Fibroblast of the aortic adventitia (primary cell): ENCODE measurements around the gene GPD2. TPM values are rescaled to one million over a fixed set of nuclear protein-coding genes. Genes with fewer than 3 reads are reported as not detected.
A peak's percentile ranks its signal among the peaks of the same experiment; 100 is the strongest.

Experiments used
- DNase-seq: peaks from one replicate; pipeline ENCODE4 v3.0.0-alpha.2; 2010; ENCODE audit warnings: low read depth
- H3K4me3 ChIP-seq: 2 replicates; pipeline ENCODE4 v1.5.1; 2011; ENCODE audit warnings: low read depth, mild to moderate bottlenecking, control low read depth, low read length, moderate library complexity
- total RNA-seq: library from RNA; depleted of rRNA; stranded (reverse); fragments of >200 nt; gene quantifications from 2 replicates; pipeline ENCODE4 v1.2.3, GENCODE V29; 2012; ENCODE audit warnings: low replicate concordance
- TF ChIP-seq, protein P1 (sequence below): IDR thresholded peaks from 2 replicates; pipeline ENCODE4 v1.5.1; 2011; ENCODE audit warnings: mild to moderate bottlenecking, low read length, control low read depth, inconsistent platforms; ENCODE audit not compliant: insufficient read depth

The GPD2 gene
- total RNA-seq, 1 donor: 89.7 TPM

DNA sequence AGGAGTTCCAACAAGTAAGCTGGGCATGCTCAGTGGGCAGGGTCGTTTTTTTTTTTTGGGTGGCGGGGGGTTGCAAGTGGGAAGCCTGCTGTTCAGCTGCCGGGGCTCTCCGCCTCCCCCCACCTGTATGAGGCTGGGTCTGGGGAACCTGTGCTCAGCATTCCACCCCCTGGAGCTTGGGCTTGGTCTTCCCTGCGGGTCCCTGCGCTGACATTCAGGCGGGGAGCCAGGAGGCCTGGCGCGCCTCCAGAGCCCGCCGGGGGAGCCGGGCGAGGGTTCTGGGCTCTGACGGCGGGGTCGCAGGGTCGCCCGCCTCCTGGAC is 822 bp upstream of the GPD2 start:
- DNase-seq: no peak
- TF ChIP-seq, protein P1, sequence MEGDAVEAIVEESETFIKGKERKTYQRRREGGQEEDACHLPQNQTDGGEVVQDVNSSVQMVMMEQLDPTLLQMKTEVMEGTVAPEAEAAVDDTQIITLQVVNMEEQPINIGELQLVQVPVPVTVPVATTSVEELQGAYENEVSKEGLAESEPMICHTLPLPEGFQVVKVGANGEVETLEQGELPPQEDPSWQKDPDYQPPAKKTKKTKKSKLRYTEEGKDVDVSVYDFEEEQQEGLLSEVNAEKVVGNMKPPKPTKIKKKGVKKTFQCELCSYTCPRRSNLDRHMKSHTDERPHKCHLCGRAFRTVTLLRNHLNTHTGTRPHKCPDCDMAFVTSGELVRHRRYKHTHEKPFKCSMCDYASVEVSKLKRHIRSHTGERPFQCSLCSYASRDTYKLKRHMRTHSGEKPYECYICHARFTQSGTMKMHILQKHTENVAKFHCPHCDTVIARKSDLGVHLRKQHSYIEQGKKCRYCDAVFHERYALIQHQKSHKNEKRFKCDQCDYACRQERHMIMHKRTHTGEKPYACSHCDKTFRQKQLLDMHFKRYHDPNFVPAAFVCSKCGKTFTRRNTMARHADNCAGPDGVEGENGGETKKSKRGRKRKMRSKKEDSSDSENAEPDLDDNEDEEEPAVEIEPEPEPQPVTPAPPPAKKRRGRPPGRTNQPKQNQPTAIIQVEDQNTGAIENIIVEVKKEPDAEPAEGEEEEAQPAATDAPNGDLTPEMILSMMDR: no peak
- H3K4me3 ChIP-seq: peak overlapping the region; percentile 76

DNA sequence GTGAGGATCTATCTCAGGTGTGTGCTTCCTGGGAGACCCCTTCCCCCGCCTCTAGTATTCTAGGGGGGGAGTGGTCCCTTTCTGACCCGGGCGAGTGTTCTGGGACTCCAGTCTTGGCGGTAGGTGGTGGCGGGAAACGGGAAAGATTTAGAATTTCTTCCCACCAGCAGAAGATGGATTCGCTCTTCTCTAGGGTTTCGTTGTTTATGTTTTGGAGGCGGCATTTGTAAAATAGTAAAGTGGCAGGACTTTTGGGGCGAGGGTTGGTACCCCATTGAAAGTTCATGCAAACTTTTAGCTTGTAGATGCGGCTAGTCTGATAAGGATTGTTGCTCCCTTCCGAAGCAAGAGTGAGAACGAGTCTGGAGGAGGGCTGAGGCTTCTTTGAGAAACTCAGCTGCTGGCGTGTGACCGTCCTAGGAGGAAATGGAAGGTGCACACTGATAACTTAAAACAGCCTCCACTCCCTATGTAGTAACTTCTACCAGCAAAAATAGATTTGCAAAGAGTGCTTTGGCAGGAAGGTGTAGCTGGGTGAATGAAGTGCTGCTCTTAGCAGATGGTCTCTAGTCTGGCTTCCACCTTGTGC is 412 bp downstream of the GPD2 start:
- peak overlapping the region; percentile 76 for H3K4me3 ChIP-seq
- DNase-seq: peak; percentile 39
- TF ChIP-seq, protein P1: no peak

DNA sequence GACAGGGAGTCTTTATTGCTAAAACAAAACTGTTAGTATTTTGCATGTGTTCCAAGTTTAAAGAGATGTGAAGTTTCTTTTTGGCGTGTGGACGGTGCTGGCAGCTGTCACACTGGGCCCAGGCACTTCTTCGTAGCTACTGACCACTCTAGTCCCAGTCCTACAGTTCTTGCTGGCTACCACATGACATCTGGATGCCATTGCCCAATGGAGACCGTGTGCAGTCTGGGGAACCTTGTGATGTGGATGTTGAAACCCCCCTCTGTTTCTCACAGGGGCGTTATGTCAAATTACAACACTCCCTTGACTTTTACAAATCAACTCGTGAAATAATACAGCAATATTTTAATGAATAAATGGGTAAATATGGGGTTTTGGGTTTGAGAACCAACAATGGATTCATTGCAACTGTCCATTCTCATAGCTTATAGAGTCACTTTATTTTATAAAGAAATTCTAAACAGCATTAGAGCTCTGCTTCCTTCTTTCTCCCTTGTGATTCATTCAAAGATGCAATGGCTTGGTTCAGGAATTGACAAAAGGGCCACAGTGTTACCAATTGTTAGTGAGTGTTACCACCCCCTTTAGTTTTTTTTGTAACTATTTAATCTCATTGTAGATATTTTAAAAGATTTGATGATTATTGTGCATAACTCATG is 1.2 kb downstream of the GPD2 start:
- H3K4me3 ChIP-seq: peak overlapping the region; percentile 76
- DNase-seq: peak; percentile 39
- TF ChIP-seq, protein P1: no peak

DNA sequence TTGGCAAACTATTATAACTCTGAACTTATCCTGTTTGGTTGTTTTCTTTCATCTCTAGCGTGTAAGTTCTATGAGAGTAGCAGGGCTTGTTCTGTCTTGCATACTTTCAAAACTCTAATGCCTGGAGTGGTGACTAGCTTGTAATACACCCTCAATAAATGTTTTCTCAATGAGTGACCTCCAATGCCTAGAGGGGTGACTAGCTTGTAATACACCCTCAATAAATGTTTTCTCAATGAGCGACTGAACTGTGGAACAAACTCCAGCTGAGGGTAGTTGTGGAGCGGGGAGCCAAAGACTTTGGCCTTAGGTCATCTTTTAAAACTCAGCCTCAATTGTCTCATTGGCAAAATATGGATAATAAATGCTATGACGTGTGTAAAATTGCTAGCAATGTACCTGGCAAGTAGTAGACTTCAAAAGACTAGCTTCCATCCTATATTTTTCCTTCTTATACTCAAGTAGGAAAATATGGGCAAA is 1.8 kb downstream of the GPD2 start:
- DNase-seq: no peak
- TF ChIP-seq, protein P1: no peak
- H3K4me3 ChIP-seq: no peak overlapping the region

DNA sequence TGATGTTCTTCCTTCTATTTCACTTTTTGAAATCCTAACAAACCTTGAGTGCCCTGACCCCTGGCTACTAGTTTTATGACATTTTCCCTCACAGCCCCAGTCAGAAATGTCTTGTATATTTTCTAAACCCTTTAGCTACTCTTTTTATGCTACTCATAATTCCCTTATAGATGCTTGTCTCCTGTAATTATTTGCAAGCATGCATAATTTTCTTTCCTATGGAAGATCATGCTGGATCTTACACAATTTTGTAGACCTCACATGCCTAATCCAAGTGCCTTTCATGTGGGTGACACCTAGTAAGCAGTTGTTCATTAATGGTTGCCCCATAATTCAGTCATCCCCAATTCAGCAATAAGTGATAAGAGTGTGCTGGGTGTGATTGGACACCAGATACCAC is 6.9 kb downstream of the GPD2 start:
- no peak overlapping the region for H3K4me3 ChIP-seq
- no peak for DNase-seq
- TF ChIP-seq, protein P1: no peak

DNA sequence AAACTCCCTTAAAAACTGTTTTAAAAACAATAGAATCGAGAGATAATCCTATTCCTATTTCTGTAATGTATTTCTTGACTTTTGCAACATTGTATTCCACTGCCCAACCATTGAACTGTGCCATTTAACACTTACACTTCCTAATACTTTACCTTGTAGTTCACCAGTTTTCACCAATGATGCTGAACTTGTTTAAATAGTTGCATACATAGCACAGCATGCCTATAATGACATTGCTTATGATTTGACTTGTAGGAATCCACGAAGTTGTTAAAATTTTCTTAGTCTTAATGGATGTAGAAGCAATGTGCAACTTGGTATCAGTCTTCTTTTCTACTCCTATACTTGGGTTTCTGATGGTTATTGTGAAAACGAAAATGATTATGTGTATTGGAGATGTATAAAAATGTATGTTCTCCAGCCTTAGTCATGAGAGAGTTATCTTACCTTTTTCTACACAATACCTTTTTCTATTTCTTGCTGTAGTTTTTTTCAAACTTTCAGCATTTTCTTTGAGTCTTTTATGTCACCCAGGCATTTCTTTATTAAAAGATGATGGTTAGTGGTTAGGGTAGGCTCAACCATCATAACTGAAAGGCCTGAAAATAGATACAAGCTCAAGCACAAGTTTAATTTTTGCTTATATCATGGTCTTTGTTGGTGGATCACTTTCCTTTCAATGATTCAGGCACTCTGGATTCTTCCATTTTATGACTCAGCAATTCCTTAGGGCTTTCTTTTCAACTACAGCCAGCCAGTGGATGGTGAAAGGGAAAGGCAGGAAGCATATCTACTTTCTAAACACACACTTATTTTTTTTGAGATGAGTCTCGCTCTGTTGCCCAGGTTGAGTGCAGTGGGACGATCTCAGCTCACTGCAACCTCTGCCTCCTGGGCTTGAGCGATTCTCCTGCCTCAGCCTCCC is 9.4 kb downstream of the GPD2 start:
- TF ChIP-seq, protein P1: no peak
- H3K4me3 ChIP-seq: no peak overlapping the region
- DNase-seq: peak; percentile 93
